BJ (cell line): Measurements from ENCODE around the gene CASP12. TPM values are rescaled to one million over a fixed set of nuclear protein-coding genes. Genes with fewer than 3 reads are reported as not detected.
A peak's percentile ranks its signal among the peaks of the same experiment; 100 is the strongest.

Source experiments
- CTCF ChIA-PET: fragments of 350-600 bp; formaldehyde crosslinking; extraction: SDS; loops from one replicate; lab custom pipeline; 2021; ENCODE audit warnings: antibody characterized with exemption, inconsistent platforms; lab: Yijun Ruan, JAX
- POLR2A ChIA-PET: fragments of 300-600 bp; sonication (Branson Sonifier 250); formaldehyde crosslinking; extraction: SDS; loops from one replicate; lab custom pipeline; 2021; ENCODE audit warnings: antibody characterized with exemption; lab: Charles Lee
- DNase-seq: peaks from one replicate; pipeline ENCODE4 v3.0.0-alpha.2; 2011; ENCODE audit warnings: low read depth
- H3K27me3 ChIP-seq: 2 replicates; pipeline ENCODE4 v1.6.0; 2011; ENCODE audit warnings: low read length; ENCODE audit not compliant: control insufficient read depth, insufficient read depth
- H3K36me3 ChIP-seq: 2 replicates; pipeline ENCODE4 v1.5.1; 2011; ENCODE audit warnings: low read length; ENCODE audit not compliant: control insufficient read depth, insufficient read depth
- H3K4me3 ChIP-seq: 2 replicates; pipeline ENCODE4 v1.5.1; 2011; ENCODE audit warnings: low read depth, mild to moderate bottlenecking, control low read depth, low read length
- CTCF ChIP-seq: IDR thresholded peaks from 2 replicates; pipeline ENCODE4 v1.5.1; 2011; ENCODE audit warnings: low read depth, mild to moderate bottlenecking, control low read depth, inconsistent platforms, low read length, moderate library complexity; ENCODE audit not compliant: insufficient read depth
- polyA plus RNA-seq: library from polyadenylated mRNA; depleted of rRNA; stranded (reverse); fragments of >200 nt; gene quantifications from 2 replicates; pipeline ENCODE4 v1.2.3, GENCODE V29; 2011

CASP12 gene
- polyA plus RNA-seq, 1 experiment: not detected

DNA sequence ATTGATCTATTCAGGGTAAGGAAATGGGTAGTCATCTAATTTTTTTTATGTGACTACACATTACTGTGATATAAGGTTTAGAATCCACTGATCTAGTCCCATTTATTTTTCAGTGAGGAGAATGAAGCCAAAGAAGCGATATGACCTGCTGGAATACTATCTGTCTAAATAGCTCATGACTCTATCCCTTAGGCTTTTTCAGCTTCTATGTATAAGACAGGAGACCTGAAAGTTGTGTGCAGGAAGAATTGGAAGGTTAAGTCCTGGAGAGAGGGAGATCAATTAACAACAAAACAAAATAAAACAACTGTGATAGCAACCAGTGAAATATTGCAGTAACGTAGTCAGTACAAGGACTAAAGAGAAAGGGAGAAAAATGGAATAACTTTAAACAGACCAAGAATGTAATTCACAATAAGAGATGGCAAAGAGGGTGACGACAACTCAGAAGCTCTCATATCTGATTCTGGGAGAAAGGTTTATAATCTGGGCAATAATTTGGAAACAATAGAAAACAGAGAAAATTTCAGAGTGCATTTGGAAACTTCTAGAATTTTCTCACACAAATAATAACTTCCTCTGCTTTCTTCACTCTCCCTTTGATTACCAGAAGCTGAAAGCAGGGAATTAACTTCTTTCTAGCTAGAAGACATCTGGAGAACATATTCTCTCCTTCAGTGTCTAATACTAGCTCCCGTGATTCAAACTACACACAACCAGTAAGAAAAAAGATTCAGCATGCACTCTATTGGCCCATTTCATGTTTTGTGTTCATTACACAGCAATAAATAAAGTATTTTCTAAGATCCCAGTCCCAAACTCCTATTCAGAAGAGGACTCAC, 19.2 kb upstream of the CASP12 start:
- ChIA-PET CTCF (interaction anchor here (1.2 kb wide), 1 partner anchor 21 kb away, joined by 3 read pairs; no protein-coding TSS in a partner anchor), POLR2A (interaction anchor here (0.6 kb wide), 1 partner anchor 411 kb away, joined by 3 read pairs; no protein-coding TSS in a partner anchor)
- peak overlapping the region; percentile 31 for H3K4me3 ChIP-seq
- no peak for DNase-seq
- no peaks in the 10 kb centered on the region for H3K36me3 ChIP-seq
- no peak for TF ChIP-seq CTCF
- H3K27me3 ChIP-seq: no peaks in the 10 kb centered on the region

DNA sequence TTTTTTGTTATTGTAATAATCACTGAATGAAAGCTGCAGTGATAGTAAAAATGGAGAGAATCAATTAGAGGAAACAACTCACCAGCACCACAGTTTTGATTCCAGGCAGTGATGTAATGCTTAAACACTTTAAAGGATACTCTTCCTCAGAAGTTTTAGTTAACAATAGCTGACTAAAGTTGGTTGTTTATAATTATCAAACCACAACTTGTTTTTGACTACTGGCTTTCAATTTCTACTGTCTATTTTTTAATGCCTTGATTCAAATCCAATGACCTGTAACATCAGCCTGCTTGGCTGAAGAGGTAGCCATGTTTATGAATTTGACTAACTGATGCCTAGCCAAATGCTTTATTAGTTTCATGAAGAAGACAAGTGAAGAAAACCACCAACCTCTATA, 18.2 kb upstream of the CASP12 start:
- DNase-seq: no peak
- ChIA-PET CTCF (interaction anchor here (1.2 kb wide), 1 partner anchor 20 kb away, joined by 3 read pairs; no protein-coding TSS in a partner anchor), POLR2A (no interaction called here)
- H3K4me3 ChIP-seq: no peak overlapping the region
- TF ChIP-seq CTCF: no peak
- no peaks in the 10 kb centered on the region for H3K27me3 ChIP-seq
- no peaks in the 10 kb centered on the region for H3K36me3 ChIP-seq

DNA sequence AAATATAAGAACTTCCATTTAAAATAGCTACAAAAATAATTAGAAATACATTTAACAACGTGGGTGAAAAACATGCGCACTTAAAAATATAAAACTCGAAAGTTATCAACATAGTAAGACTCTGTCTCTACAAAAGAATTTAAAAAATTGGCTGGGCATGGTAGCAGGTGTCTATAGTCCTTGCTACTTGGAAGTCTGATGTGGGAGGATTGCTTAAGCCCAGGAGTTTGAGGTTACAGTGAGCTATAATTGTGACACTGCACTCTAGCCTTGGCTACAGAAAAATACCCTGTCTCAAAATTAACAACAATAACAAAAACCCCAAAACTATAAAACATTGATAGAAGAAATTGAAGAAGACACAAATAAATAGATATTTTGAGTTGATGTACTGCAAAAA, 13.8 kb upstream of the CASP12 start:
- ChIA-PET POLR2A (no interaction called here), CTCF (no interaction called here)
- H3K4me3 ChIP-seq: no peak overlapping the region
- no peak for DNase-seq
- no peaks in the 10 kb centered on the region for H3K27me3 ChIP-seq
- H3K36me3 ChIP-seq: no peaks in the 10 kb centered on the region
- no peak for TF ChIP-seq CTCF

DNA sequence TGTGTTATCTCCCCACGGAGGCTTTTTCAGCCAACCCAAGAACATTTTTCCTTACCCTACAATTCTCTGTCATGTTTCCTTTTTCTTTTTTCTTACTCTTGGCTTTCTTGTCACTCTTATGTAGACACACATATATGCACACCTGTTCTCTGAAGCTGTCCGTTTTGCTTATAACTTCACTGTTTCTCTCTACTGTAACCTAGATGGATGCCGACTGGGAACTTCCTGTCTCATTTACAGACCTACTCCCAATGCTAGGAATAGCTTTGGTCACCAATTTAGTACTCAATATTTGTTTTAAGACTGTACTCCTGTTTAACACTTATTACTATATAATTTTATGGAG, 9.9 kb upstream of the CASP12 start:
- TF ChIP-seq CTCF: no peak
- CTCF ChIA-PET: no interaction called here
- Histone ChIP-seq H3K4me3 (no peak overlapping the region), H3K36me3 (no peaks in the 10 kb centered on the region), H3K27me3 (no peaks in the 10 kb centered on the region)
- POLR2A ChIA-PET: no interaction called here
- no peak for DNase-seq

- H3K4me3 ChIP-seq: no peak overlapping the region
- H3K27me3 ChIP-seq: no peaks in the 10 kb centered on the region
- POLR2A ChIA-PET: no interaction called here
- TF ChIP-seq CTCF: no peak
- CTCF ChIA-PET: no interaction called here
- H3K36me3 ChIP-seq: no peaks in the 10 kb centered on the region
- no peak for DNase-seq
Observed at GRCh38 chr11:104907521-104908185, 9.4 kb upstream of the CASP12 start.
